ENCODE measurements around the gene FMN1. TPM values are rescaled to one million over a fixed set of nuclear protein-coding genes. Genes with fewer than 3 reads are reported as not detected.

The FMN1 gene
- total RNA-seq, 2 donors from 2014 or later: 0.60 to 1.1 TPM

DNA sequence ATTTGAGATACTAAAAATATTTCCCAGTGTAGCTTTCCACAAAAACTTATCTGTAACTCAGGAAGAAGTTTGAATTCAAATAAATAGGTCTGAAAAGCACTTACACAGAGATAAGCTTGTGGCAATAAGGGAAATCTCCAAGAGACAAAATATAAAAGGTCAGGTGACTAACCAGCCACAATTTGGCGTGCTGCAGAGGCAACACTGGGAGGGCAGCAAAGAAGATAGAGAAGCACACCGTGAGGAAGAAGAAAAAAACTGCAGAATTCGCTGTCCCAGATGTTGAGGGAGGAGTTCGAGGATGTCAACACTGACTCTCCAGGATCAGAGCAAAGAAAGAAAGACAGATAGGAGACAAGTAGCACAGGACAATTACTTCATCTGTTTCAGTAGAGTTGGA lies 204.4 kb downstream of the FMN1 start:
- no peak for DNase-seq
- Mint-ChIP-seq H3K4me1 (peaks cover 19% of the 10 kb centered on the region), H3K4me3 (no peak overlapping the region), H3K27ac (no peak overlapping the region), H3K9me3 (no peaks in the 10 kb centered on the region), H3K36me3 (ENCODE audit: low read depth) (no peaks in the 10 kb centered on the region), H3K27me3 (ENCODE audit: insufficient read depth) (no peaks in the 10 kb centered on the region)
- Histone ChIP-seq H3K4me3 (ENCODE audit: low read length) (no peak overlapping the region), H3K36me3 (ENCODE audit: control insufficient read depth, insufficient read depth, low read length) (no peaks in the 10 kb centered on the region), H3K4me1 (ENCODE audit: control insufficient read depth, insufficient read depth, low read length) (no peaks in the 10 kb centered on the region), H3K9ac (ENCODE audit: extremely low read depth, low read length, poor library complexity, severe bottlenecking) (no peak overlapping the region), H3K9me3 (ENCODE audit: control insufficient read depth, low read length) (no peaks in the 10 kb centered on the region), H3K27ac (ENCODE audit: low read depth, low read length) (no peak overlapping the region), H3K27me3 (ENCODE audit: control insufficient read depth, insufficient read depth, low read length, poor library complexity, severe bottlenecking) (no peaks in the 10 kb centered on the region)
- WGBS, 2 experiments (ENCODE audit: insufficient coverage in 1 of 2, insufficient read length in 1 of 2): 86 to 95% methylated on average over 4 of the region's 4 CpGs
- TF ChIP-seq CTCF (conservative IDR thresholded peaks at IDR 0.05): no peak

DNA sequence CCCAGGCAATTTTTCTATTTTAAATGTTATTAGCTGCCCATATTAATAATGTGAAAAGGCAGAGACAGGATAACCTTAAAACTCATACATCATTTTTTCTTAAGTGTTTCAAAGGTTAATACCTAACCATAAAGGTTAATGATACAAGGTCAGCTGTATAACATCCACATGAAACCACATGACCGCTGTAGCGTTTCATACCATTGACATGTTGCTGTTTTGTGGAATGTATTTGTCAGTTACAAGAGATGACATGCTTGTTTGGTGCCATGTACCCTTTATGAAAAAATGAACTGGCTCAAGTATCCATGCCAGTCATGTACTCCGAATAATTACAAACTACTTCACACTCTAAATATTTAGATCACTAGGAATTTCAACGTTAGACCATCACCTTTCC lies 207.4 kb downstream of the FMN1 start:
- Histone ChIP-seq H3K36me3 (ENCODE audit: control insufficient read depth, insufficient read depth, low read length) (no peaks in the 10 kb centered on the region), H3K4me1 (ENCODE audit: control insufficient read depth, insufficient read depth, low read length) (no peaks in the 10 kb centered on the region), H3K9ac (ENCODE audit: extremely low read depth, low read length, poor library complexity, severe bottlenecking) (no peak overlapping the region), H3K27me3 (ENCODE audit: control insufficient read depth, insufficient read depth, low read length, poor library complexity, severe bottlenecking) (no peaks in the 10 kb centered on the region), H3K9me3 (ENCODE audit: control insufficient read depth, low read length) (no peaks in the 10 kb centered on the region), H3K27ac (ENCODE audit: low read depth, low read length) (no peak overlapping the region), H3K4me3 (ENCODE audit: low read length) (no peak overlapping the region)
- TF ChIP-seq CTCF (conservative IDR thresholded peaks at IDR 0.05): no peak
- no peak for DNase-seq
- Mint-ChIP-seq H3K9me3 (no peaks in the 10 kb centered on the region), H3K36me3 (ENCODE audit: low read depth) (no peaks in the 10 kb centered on the region), H3K27ac (no peak overlapping the region), H3K27me3 (ENCODE audit: insufficient read depth) (no peaks in the 10 kb centered on the region), H3K4me1 (peaks cover 12% of the 10 kb centered on the region), H3K4me3 (no peak overlapping the region)
- 83 to 100% methylated on average over 3 to 4 of the region's 4 CpGs for WGBS, 2 experiments (ENCODE audit: insufficient coverage in 1 of 2, insufficient read length in 1 of 2)

DNA sequence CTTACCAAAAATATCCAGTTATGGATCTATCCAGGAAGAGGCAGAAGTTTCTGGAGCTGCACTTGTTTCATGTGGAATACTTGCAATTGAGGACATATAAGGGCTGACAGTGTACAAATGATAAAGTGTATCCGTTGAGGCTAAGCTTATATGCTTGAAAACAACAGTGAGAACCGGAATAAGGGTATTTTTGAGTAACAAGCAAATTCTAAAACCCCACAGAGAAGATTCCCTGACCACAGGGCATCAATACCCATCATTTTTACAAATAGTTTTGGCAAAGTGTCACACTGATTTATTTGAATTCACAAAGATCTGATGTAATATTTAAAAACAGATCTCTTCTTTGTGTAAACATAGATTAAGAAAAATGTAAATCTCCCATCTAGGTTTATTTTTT lies 208.4 kb downstream of the FMN1 start:
- TF ChIP-seq CTCF (conservative IDR thresholded peaks at IDR 0.05): no peak
- Histone ChIP-seq H3K9me3 (ENCODE audit: control insufficient read depth, low read length) (no peaks in the 10 kb centered on the region), H3K4me3 (ENCODE audit: low read length) (no peak overlapping the region), H3K9ac (ENCODE audit: extremely low read depth, low read length, poor library complexity, severe bottlenecking) (no peak overlapping the region), H3K36me3 (ENCODE audit: control insufficient read depth, insufficient read depth, low read length) (no peaks in the 10 kb centered on the region), H3K27ac (ENCODE audit: low read depth, low read length) (no peak overlapping the region), H3K4me1 (ENCODE audit: control insufficient read depth, insufficient read depth, low read length) (no peaks in the 10 kb centered on the region), H3K27me3 (ENCODE audit: control insufficient read depth, insufficient read depth, low read length, poor library complexity, severe bottlenecking) (no peaks in the 10 kb centered on the region)
- Mint-ChIP-seq H3K27me3 (ENCODE audit: insufficient read depth) (no peaks in the 10 kb centered on the region), H3K4me1 (peaks cover 12% of the 10 kb centered on the region), H3K27ac (no peak overlapping the region), H3K9me3 (no peaks in the 10 kb centered on the region), H3K4me3 (no peak overlapping the region), H3K36me3 (ENCODE audit: low read depth) (no peaks in the 10 kb centered on the region)
- 94% methylated on average over 2 of the region's 2 CpGs; no CpG with 5 or more reads in 1 of the 2 experiments for WGBS, 2 experiments (ENCODE audit: insufficient coverage in 1 of 2, insufficient read length in 1 of 2)
- no peak for DNase-seq

Data from endodermal cell (in vitro differentiated cells).